Measurements from ENCODE around the gene LINC00305. TPM values are rescaled to one million over a fixed set of nuclear protein-coding genes. Genes with fewer than 3 reads are reported as not detected.

LINC00305 gene
- total and polyA plus RNA-seq, 2 of the 8 experiments (the other 6 are each of a cell fraction or from before 2014, with no cell fraction given) = not detected

GRCh38 chr18:64132871-64133270 is 16.0 kb downstream of the LINC00305 start:
- ChIA-PET CTCF (ENCODE audit: partially characterized antibody) (interaction anchor here (1.3 to 1.6 kb wide), 3 partner anchors 10 to 197 kb away, joined by 3 to 4 read pairs (median 3); no protein-coding TSS in a partner anchor), POLR2A (ENCODE audit: partially characterized antibody) (interaction anchor here (0.9 kb wide), 1 partner anchor 9 kb away, joined by 3 read pairs; no protein-coding TSS in a partner anchor)
- peak overlapping the region; percentile 42 for H4K91ac ChIP-seq (replicated peaks; ENCODE audit: insufficient read length, low read length)
- no peaks in the 10 kb centered on the region for H3K27me3 ChIP-seq (replicated peaks in 1 of 4; ENCODE audit: control insufficient read depth in 3 of 4, extremely low read depth in 1 of 4, insufficient read depth in 3 of 4, low read length in 3 of 4)
- no peak overlapping the region for H3K14ac ChIP-seq (ENCODE audit: insufficient read length)
- H2BK120ac ChIP-seq (replicated peaks; ENCODE audit: low read depth, low read length) = no peak overlapping the region
- no peak overlapping the region for H3K27ac ChIP-seq (ENCODE audit: low read depth, low read length)
- H3K23me2 ChIP-seq (ENCODE audit: low read depth, low read length) = no peaks in the 10 kb centered on the region
- H3K56ac ChIP-seq (replicated peaks; ENCODE audit: insufficient read length, low read depth, low read length) = no peak overlapping the region
- no peaks in the 10 kb centered on the region for H3K36me3 ChIP-seq (ENCODE audit: control insufficient read depth in 2 of 4, insufficient read depth in 4 of 4, low read length in 3 of 4)
- DNase-seq (ENCODE audit: low read depth in 1 of 2, low spot score in 2 of 2) = no peak
- H3K9me3 ChIP-seq (ENCODE audit: insufficient read depth in 2 of 2, low read depth in 1 of 2, low read length in 1 of 2) = no peaks in the 10 kb centered on the region
- no peak overlapping the region for H3K4ac ChIP-seq (replicated peaks; ENCODE audit: insufficient read length, low read depth, low read length)
- no peak overlapping the region for H3K4me3 ChIP-seq (ENCODE audit: extremely low read depth in 1 of 4, insufficient read depth in 2 of 4, low read depth in 3 of 4, low read length in 4 of 4)
- H2BK15ac ChIP-seq (ENCODE audit: low read length) = no peak overlapping the region
- H2BK20ac ChIP-seq (ENCODE audit: low read length) = peak overlapping the region; percentile 92
- H2AK5ac ChIP-seq (ENCODE audit: low read depth, low read length) = peak overlapping the region; percentile 87; the same call in 1 of the 2 replicates
- H3K4me1 ChIP-seq (replicated peaks in 1 of 4; ENCODE audit: control insufficient read depth in 3 of 4, insufficient read depth in 4 of 4, low read length in 3 of 4) = peaks cover 2 to 9% (median 7%) of the 10 kb centered on the region in 4 experiments; a peak in 6 of 7 replicates
- peak overlapping the region; percentile 46; the same call in 1 of the 2 replicates for H2BK5ac ChIP-seq (ENCODE audit: low read depth, low read length)
- H3K79me2 ChIP-seq (ENCODE audit: control insufficient read depth in 1 of 2, insufficient read depth in 2 of 2, low read length in 2 of 2) = no peaks in the 10 kb centered on the region
- no peak overlapping the region for H3K4me2 ChIP-seq (ENCODE audit: insufficient read depth in 1 of 2, low read depth in 2 of 2, low read length in 2 of 2)
- H2AFZ ChIP-seq (ENCODE audit: low read length) = no peak overlapping the region
- no peak overlapping the region for H3K23ac ChIP-seq (ENCODE audit: insufficient read length)
- 91% methylated on average over 2 of the region's 2 CpGs; no CpG with 5 or more reads in 1 of the 2 experiments for WGBS, 2 experiments (ENCODE audit: extremely low coverage in 1 of 2, insufficient coverage in 1 of 2, insufficient read length in 1 of 2, insufficient replicate concordance in 2 of 2, low coverage in 1 of 2, low lambda C conversion rate in 2 of 2, missing lambda C conversion rate in 1 of 2)
- no peaks in the 10 kb centered on the region for H4K20me1 ChIP-seq (replicated peaks in 1 of 2; ENCODE audit: control insufficient read depth in 1 of 2, insufficient read depth in 2 of 2, low read length in 2 of 2)
- peak overlapping the region; percentile 60; the same call in 1 of the 2 replicates for H3K18ac ChIP-seq (ENCODE audit: extremely low read depth, low read length)
- no peak for FAIRE-seq
- H4K5ac ChIP-seq (ENCODE audit: insufficient read length, low read depth, low read length) = no peak overlapping the region
- no peak overlapping the region for H3K9ac ChIP-seq (replicated peaks in 1 of 4; ENCODE audit: extremely low read depth in 1 of 4, low read depth in 3 of 4, low read length in 3 of 4)
- H2BK12ac ChIP-seq (ENCODE audit: low read depth, low read length) = peak overlapping the region; percentile 91
- H4K8ac ChIP-seq (ENCODE audit: extremely low read depth, insufficient read depth, low read length) = no peak overlapping the region
- H3K79me1 ChIP-seq (ENCODE audit: low read depth, low read length) = no peaks in the 10 kb centered on the region
- no peak for TF ChIP-seq NANOG (IDR thresholded peaks at IDR 0.05; ENCODE audit: insufficient read depth, low read depth, low read length, poor library complexity, severe bottlenecking)
- TF ChIP-seq SUZ12 (IDR thresholded peaks at IDR 0.05; ENCODE audit: low read length) = no peak
- no peak for TF ChIP-seq SAP30 (IDR thresholded peaks at IDR 0.05; ENCODE audit: insufficient read depth, insufficient replicate concordance, low read length)
